ENCODE measurements around the gene USP4.

DNA sequence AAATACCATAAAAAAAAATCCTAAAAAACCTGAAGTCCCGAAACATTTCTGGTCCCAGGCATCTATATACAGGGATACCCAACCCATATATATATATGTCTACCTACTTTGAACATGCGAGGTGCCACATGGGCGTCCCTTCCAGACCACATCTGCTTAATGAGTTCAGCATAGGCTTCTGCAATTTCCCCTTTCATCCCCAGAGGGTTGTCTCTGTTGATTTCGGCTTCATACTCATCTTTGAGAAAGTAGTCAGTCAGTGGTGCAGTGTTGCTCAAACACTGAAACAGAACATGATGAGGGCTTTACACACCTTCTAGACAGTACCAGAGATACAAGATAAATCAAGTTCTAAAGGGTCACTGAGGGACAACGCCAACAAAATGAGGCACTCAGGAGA, 34.2 kb downstream of the USP4 start:
- TF ChIP-seq EZH2 (IDR thresholded peaks at IDR 0.05; ENCODE audit: insufficient read depth, low read length) = no peak
- TF ChIP-seq CTCF (IDR thresholded peaks at IDR 0.05; ENCODE audit: insufficient read depth, low read depth, low read length) = no peak

All from astrocyte (in vitro differentiated cells and primary cell).